Psoas muscle (tissue), 8 donors: ENCODE measurements around the gene DDX41. TPM values are rescaled to one million over a fixed set of nuclear protein-coding genes. Genes with fewer than 3 reads are reported as not detected.

ENCODE experiments used
- ATAC-seq, 4 donors: fragments of 200-7000 bp; cut with Tn5 transposase; one replicate each; pipeline ENCODE4 v1.9.1; 2020; ENCODE audit warnings: moderate library complexity in 3 of 4, mild to moderate bottlenecking in 2 of 4
- DNase-seq, 2 donors: peaks; one replicate each; pipeline ENCODE4 v3.0.0-alpha.2; 2020
- H3K27ac ChIP-seq: fragments of 200-600 bp; one replicate; pipeline ENCODE4 v1.8.0; 2022
- H3K27me3 ChIP-seq, 3 donors: fragments of 200-600 bp in 1 of 3; one replicate each; pipeline versions ENCODE4 v1.6.1 to v1.8.0; 2013 to 2022; ENCODE audit warnings: low read length in 2 of 3, mild to moderate bottlenecking in 2 of 3, moderate library complexity in 1 of 3; ENCODE audit not compliant: insufficient read depth in 3 of 3
- H3K36me3 ChIP-seq, 2 donors: fragments of 200-600 bp in 1 of 2; one replicate each; pipeline versions ENCODE4 v1.6.1 to v1.8.0; 2013 to 2022; ENCODE audit warnings: low read depth in 1 of 2, mild to moderate bottlenecking in 1 of 2, moderate library complexity in 1 of 2; ENCODE audit not compliant: insufficient read depth in 1 of 2
- H3K4me1 ChIP-seq: fragments of 200-600 bp; one replicate; pipeline ENCODE4 v1.8.0; 2022
- H3K4me3 ChIP-seq: fragments of 200-600 bp; one replicate; pipeline ENCODE4 v1.8.0; 2022; ENCODE audit warnings: mild to moderate bottlenecking
- H3K9me3 ChIP-seq: fragments of 200-600 bp; one replicate; pipeline ENCODE4 v1.8.0; 2022
- WGBS, 3 donors: extraction: QIAGEN DNeasy Blood & Tissue Kit; methylation state at CpG; one replicate each; pipeline versions ENCODE4 v1.1.6 to v1.1.7; 2013; 5-methylcytosine and 5-hydroxymethylcytosine counted together
- intact Hi-C, 2 donors: fragments of 100-400 bp; cut with DNase I; formaldehyde crosslinking; loops; one replicate each; pipeline versions ENCODE4 v1.11.0 to v1.14.2; 2022
- polyA plus RNA-seq, 3 donors: library from polyadenylated mRNA; stranded (reverse); fragments of 200-250 nt; gene quantifications; one replicate each; pipeline ENCODE4 v1.2.3, GENCODE V29; 2013
- total RNA-seq, 4 donors: library from RNA; stranded (reverse); fragmentation: NEBNext Ultra II Directional in 2 of 4; extraction: Animal tissue kit (Norgen Biotek cat#: 25700) in 2 of 4; gene quantifications; one replicate each; pipeline versions ENCODE4 v1.2.1 to v1.2.4, GENCODE V29; 2021 to 2023
- TF ChIP-seq, protein P1 (sequence below): fragments of 200-600 bp; IDR thresholded peaks from one replicate; pipeline ENCODE4 v1.8.0; 2022; ENCODE audit warnings: antibody characterized with exemption
- donor health status: healthy with polysubstance abuse.
- donor health status: DM: no; HTN: no; CAD: no; lungs with moderate emphysema.
- donor health status: Bipolar disorder and iron deficiency.
- donor health status: healthy.
- donor health status: DM: yes; HTN: yes; CAD: no.
- donor health status: DM: no; HTN: no; CAD: no.
- donor health status: DM: no; HTN: no; CAD: no.
- donor health status: DM: yes; HTN: yes; CAD: no.

The DDX41 gene
- total and polyA plus RNA-seq, 7 donors: 37.2 to 71.6 (median 41.0) TPM

DNA sequence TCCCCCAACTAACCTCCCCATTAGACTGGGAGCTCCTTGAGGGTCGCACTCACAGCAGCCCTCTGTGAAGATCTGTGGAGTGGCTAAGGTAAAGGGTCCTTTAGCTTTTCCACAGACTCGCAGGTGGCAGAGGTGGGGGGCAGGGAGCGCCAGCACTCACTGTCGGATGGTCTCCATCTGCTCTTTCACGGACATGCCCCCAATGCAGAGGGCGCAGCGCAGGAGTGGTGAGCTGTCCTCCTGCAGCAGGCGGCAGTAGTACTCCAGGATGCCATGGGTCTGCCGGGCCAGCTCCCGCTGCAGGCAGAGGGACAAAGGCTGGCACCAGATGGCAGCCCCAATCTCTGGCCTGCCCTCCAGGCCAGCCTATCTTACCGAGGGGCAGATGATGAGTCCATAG is 2.2 kb downstream of the DDX41 start:
- ATAC-seq (no peak), DNase-seq (no peak)
- WGBS, 3 donors: 88 to 90% (median 89%) methylated on average over 11 of the region's 11 CpGs
- intact Hi-C loops: no loop called here
- TF ChIP-seq, protein P1, sequence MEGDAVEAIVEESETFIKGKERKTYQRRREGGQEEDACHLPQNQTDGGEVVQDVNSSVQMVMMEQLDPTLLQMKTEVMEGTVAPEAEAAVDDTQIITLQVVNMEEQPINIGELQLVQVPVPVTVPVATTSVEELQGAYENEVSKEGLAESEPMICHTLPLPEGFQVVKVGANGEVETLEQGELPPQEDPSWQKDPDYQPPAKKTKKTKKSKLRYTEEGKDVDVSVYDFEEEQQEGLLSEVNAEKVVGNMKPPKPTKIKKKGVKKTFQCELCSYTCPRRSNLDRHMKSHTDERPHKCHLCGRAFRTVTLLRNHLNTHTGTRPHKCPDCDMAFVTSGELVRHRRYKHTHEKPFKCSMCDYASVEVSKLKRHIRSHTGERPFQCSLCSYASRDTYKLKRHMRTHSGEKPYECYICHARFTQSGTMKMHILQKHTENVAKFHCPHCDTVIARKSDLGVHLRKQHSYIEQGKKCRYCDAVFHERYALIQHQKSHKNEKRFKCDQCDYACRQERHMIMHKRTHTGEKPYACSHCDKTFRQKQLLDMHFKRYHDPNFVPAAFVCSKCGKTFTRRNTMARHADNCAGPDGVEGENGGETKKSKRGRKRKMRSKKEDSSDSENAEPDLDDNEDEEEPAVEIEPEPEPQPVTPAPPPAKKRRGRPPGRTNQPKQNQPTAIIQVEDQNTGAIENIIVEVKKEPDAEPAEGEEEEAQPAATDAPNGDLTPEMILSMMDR: no peak
- Histone ChIP-seq H3K9me3 (no peaks in the 10 kb centered on the region), H3K36me3 (peaks cover 7 to 69% of the 10 kb centered on the region in 2 donors), H3K4me3 (no peak overlapping the region), H3K27ac (no peak overlapping the region), H3K4me1 (peaks cover 18% of the 10 kb centered on the region), H3K27me3 (no peaks in the 10 kb centered on the region)

DNA sequence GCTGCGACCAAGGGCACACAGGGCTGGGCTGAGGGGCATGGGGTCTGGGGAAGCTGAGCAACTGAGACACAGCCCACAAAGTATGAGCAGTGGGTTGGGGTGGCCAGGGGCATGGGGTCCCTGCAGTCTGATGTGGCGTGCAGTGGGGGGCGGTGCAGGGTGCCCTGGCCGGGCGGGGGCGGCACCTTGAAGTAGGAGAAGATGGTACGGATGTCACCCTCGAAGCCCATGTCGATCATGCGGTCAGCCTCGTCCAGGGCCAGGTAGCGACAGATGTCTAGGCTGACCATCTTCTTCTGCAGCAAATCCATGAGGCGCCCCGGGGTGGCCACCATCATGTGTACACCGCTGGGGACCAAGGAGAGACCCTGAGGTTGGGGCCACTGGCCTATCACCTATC is 3.3 kb downstream of the DDX41 start:
- Histone ChIP-seq H3K27me3 (no peaks in the 10 kb centered on the region), H3K4me3 (no peak overlapping the region), H3K4me1 (peaks cover 11% of the 10 kb centered on the region), H3K9me3 (no peaks in the 10 kb centered on the region), H3K27ac (no peak overlapping the region), H3K36me3 (peaks cover 7 to 61% of the 10 kb centered on the region in 2 donors)
- WGBS, 3 donors: 94 to 98% (median 96%) methylated on average over 15 of the region's 15 CpGs
- intact Hi-C loops: no loop called here
- TF ChIP-seq, protein P1: no peak
- ATAC-seq: no peak
- DNase-seq: no peak

DNA sequence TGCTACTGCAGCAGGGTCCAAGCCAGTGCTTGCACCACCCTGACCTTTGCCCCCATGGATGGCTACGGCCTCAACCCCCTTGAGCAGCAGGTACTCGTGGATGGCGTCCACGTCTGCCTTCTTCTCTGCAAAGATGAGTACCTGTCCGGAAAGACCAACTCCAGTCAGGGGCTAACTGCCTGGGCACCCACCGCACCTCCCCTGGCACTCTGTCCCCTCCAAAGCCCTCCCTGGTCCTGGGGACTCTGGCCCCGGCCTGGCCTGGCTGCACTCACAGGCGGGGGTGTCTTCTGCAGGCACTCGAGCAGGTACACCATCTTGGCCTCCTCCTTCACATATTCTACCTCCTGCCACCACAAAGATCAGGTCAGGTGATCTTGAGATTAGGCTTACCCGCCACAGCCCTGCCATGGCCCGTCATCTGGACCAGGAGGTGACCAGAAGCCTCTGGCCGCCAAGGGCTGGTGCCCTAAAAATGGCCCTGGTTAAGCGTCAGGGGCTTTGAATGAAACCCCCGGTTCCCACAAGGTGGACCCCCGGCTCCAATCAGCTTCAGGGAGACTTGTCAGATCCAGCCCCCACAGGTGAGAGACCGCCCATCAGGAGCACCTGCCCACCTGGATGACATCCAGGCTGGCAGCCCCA is 3.9 kb downstream of the DDX41 start:
- DNase-seq: no peak
- H3K4me3 ChIP-seq: no peak overlapping the region
- no peaks in the 10 kb centered on the region for H3K9me3 ChIP-seq
- intact Hi-C loops: no loop called here
- TF ChIP-seq, protein P1: no peak
- ATAC-seq: no peak
- 88 to 97% (median 90%) methylated on average over 15 to 16 of the region's 16 CpGs for WGBS, 3 donors
- H3K27me3 ChIP-seq: no peaks in the 10 kb centered on the region
- H3K36me3 ChIP-seq: peaks cover 7 to 61% of the 10 kb centered on the region in 2 donors
- peaks cover 11% of the 10 kb centered on the region for H3K4me1 ChIP-seq
- no peak overlapping the region for H3K27ac ChIP-seq

DNA sequence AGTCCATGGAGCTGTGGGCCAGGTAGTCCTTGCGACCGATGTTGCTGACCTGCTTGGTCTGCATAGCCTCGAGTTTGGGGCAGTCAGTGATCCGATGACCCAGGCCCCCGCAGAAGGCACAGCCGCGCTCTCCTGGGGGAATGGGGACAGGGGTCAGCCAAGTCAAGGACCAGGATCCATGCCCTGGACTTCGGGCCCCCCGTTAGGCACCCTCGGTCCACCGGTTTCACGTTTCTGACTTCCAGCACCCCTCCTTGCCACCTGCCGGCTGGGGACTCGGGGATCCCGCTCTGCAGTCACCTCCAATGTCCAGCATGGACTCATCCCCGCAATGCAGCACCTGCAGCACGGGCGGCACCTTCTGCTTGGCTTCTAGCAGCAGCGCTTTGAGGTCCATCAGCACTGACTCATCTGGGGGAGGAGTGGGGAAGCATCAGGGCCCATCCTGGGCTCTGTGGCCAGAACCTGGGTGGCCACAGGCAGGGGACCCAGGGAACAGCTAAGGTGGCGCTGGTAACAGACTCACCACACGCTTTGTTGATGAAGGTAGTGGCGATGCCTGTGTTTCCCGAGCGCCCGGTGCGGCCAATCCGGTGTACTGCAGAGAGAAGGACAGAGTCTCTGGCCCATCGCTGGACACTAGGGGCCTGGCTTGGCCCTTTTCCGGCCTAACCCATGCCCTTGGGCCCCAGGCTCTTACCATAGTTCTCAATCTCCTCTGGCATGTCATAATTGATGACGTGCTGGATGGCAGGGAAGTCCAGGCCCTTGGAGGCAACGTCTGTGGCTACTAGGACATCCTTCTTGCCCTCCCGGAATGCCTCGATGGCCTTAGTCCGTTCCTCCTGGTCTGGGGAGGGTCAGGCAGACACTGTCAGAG is 4.7 kb downstream of the DDX41 start:
- no peaks in the 10 kb centered on the region for H3K9me3 ChIP-seq
- H3K27ac ChIP-seq: no peak overlapping the region
- H3K36me3 ChIP-seq: peaks cover 7 to 61% of the 10 kb centered on the region in 2 donors
- WGBS, 3 donors: 88 to 93% (median 91%) methylated on average over 29 to 34 of the region's 34 CpGs
- DNase-seq (no peak), ATAC-seq (no peak)
- intact Hi-C loops: no loop called here
- no peaks in the 10 kb centered on the region for H3K27me3 ChIP-seq
- TF ChIP-seq, protein P1: no peak
- H3K4me3 ChIP-seq: no peak overlapping the region
- peaks cover 11% of the 10 kb centered on the region for H3K4me1 ChIP-seq
